GM19240 (cell line): Measurements from ENCODE around the gene FAM72D.
"Not testable (repeated sequence)": the region's sequence is repeated elsewhere in the genome, so short reads cannot be mapped to it uniquely, and the experiment has no call there.

Source experiments
- DNase-seq: peaks from one replicate; pipeline ENCODE4 v3.0.0; 2011; ENCODE audit warnings: low spot score; ENCODE audit not compliant: insufficient read length

FAM72D gene

DNA sequence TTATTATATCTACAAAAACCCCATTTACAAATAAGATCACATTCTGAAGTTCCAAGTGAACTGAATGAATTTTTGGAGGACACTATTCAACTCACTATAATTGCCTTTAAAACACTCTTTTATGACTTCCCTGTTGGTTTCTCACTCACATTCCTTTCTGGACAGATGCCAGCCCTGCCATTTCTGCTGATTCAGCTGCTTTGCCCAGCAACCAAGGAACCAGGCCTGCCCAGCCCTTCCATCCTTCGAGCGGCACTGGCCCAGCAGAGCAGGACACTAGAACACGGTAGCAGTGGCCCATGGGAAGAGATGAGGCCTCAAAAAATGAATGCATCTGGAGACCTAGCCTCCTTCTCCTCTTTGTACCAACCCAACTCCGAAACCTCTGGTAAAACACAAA, 50.5 kb downstream of the FAM72D start:
- not testable (repeated sequence) for DNase-seq

DNA sequence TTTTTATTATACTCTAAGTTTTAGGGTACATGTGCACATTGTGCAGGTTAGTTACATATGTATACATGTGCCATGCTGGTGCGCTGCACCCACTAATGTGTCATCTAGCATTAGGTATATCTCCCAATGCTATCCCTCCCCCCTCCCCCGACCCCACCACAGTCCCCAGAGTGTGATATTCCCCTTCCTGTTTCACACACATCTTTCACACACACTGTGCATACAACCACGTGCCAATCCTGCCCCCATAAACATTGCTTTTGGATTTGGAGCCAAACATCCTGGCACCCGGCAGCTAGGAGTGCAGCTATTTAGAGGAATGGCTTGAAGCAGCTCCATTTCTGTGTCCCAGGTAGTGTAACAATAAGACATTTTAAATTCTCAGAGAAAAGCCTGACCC, 51.4 kb downstream of the FAM72D start:
- not testable (repeated sequence) for DNase-seq

DNA sequence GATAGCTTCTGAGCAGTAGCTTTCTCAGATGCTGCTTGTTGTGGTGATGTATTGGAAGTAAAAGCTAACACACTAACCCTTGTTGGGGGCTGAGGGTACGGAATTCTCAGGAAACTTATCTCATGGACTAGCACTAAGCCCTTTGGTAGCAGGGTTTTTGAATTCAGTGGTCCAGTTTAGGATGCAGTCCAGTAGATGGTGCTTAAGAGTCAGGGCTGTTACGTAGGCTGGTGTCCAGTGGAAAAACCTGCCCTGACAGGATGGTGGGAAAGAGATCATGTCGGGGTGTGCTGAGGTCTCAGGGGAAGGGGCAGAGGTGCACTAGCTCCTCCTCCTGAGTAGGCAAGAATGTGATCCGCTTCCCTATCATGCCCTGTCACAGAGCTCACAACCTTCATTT, 59.6 kb downstream of the FAM72D start:
- not testable (repeated sequence) for DNase-seq

- DNase-seq: not testable (repeated sequence)
These were observed 60.1 kb downstream of the FAM72D start for GRCh38 chr1:145155873-145156272.

GRCh38 chr1:145156891-145157610, 61.3 kb downstream of the FAM72D start:
- DNase-seq: not testable (repeated sequence)

- not testable (repeated sequence) for DNase-seq
These were observed 61.9 kb downstream of the FAM72D start for GRCh38 chr1:145157715-145158114.

DNA sequence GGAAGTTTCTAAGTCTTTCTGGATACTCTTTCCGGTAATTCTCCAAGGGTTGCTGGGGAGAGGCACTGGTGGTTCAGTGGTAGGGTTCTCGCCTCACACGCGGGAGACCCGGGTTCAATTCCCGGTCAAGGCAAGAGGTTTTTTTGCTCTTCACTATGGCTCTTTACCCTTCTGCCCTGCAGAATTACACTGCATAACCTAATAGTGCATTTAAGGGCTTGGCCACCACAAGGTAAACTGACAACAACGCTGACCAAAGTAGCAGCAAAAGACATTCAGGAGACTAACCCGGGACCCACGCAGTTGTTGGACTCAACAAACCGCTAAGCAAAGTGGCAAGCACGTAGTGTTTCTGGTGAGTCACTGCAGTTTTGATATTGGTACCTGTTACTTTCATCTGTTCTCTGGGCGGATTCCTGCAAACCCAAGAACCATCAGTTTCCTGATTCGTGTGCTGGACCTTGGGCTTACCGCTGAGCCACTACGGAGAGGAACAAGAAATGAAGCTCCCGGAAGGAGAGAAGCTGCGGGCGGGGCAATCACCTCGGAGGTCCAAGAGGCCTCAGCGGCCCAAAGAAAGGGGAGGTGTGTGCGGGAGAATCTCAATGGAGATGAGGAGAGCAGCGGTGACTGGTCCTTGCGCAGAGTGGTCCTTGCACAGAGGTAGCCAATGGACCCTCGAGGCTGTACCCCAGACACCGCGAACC, 65.4 kb downstream of the FAM72D start:
- DNase-seq: not testable (repeated sequence)
